Thyroid gland (tissue), 4 donors: ENCODE measurements around the gene SARNP.

Source experiments
- CTCF ChIP-seq, 6 experiments: fragments of 200-600 bp in 3 of 6; fragments of 450-650 bp in 3 of 6; sonication (generic) in 3 of 6; IDR thresholded peaks; one replicate each; pipeline ENCODE4 v1.5.1; 2016 to 2019; ENCODE audit warnings: antibody characterized with exemption in 6 of 6, mild to moderate bottlenecking in 2 of 6, inconsistent platforms in 1 of 6, moderate library complexity in 1 of 6
- POLR2A ChIP-seq, 2 donors: fragments of 450-650 bp; IDR thresholded peaks; one replicate each; pipeline ENCODE4 v1.6.1; 2017; ENCODE audit warnings: antibody characterized with exemption in 2 of 2, mild to moderate bottlenecking in 2 of 2, moderate library complexity in 1 of 2

- TF ChIP-seq CTCF (IDR thresholded peaks at IDR 0.05) (no peak), POLR2A (IDR thresholded peaks at IDR 0.05) (no peak)
These were observed 97.4 kb downstream of the SARNP start, which contains the start of gene RDH5 for GRCh38 chr12:55720071-55720564.
